SK-N-DZ (cell line): ENCODE measurements around the gene PPAN.

Experiments used
- DNase-seq: peaks from one replicate; pipeline ENCODE4 v3.0.0-alpha.2; 2015; ENCODE audit warnings: low spot score
- small RNA-seq, 2 experiments: library from RNA; depleted of rRNA; stranded (forward); fragments of <200 nt; gene quantifications; one replicate each; pipeline ENCODE3, GENCODE V24; 2014

The PPAN gene

GRCh38 chr19:10138879-10139795 lies 33.0 kb downstream of the PPAN start:
- no peak for DNase-seq

GRCh38 chr19:10139952-10140351 lies 33.8 kb downstream of the PPAN start:
- DNase-seq: no peak

DNA sequence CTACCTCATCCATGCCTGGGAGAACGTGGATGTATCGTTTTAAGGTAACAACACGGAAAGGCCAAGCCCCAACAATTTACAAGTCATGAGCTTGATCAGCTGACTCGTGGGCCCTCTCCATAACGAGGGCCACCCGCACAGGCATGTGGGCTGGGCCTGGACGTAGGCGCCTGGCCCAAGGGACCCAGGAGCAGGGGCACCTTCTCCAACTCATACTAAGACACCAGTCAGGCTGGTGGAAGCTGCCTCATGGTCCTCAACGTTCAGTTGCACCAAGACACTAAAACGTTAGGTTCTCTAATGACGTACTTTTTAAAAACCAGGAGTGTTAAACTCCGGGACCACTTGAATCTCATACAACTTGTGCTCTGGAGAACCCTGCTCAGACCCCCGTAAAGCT lies 35.3 kb downstream of the PPAN start:
- DNase-seq: no peak

GRCh38 chr19:10141973-10142372 lies 35.8 kb downstream of the PPAN start:
- no peak for DNase-seq

GRCh38 chr19:10142701-10143375 lies 36.7 kb downstream of the PPAN start:
- no peak for DNase-seq

DNA sequence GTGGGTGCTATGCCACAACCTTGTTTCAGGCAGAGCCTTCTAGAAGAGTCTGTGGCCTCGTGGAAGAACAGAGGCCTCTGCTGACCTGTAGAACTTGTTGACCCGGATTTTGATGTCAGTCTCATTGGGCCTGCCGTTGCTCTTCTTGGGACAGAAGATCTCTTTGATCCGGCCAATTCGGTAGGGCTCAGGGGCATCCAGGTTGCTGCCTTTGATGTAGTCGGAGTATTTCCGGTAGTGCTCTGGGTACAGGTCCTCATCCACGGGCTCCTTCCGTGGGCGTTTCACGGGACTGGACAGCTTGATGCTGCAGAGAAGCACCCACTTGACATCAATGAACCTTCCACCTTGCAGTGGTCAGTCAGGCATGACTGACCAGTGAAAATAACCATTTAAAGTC lies 37.5 kb downstream of the PPAN start:
- no peak for DNase-seq

GRCh38 chr19:10144361-10144760 lies 38.2 kb downstream of the PPAN start:
- DNase-seq: no peak

DNA sequence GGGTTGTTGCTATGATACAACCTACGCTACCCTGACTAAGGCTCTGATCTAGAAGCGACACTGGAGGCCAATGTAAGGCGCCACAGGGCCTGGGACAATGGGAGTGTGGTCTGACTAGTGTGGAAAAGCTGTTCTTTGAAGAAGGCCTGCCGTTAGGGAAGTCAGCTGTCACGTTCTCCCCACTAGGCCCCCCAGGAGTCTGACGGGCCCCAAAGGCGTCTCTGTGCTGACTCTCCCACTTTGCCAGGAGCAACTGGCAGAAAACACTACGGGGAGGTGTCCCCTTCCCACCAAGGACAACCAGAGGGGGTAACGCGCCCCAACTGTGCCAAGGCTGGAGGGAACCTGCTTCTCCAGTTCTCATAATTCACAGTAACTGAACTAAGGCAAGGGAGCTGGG lies 38.9 kb downstream of the PPAN start:
- no peak for DNase-seq

DNA sequence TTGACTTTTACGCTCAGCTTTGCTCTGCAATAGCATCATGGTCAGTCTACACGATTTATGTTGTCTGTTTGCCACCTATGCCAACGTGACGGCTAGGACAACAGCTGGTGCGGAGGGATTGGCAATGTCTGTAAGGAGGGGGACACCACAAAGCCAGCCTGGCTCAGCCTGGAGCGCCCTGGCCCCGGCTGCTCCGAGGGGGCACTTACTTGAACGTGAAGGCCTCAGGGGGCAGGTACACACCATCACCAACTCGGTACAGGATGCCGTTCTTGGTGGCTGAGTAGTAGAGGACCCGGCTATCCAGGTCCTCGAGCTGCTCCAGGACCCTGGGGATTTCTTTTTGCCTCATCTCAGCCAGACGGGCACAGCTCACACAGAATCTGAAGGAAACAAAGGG lies 40.0 kb downstream of the PPAN start:
- DNase-seq: no peak

DNA sequence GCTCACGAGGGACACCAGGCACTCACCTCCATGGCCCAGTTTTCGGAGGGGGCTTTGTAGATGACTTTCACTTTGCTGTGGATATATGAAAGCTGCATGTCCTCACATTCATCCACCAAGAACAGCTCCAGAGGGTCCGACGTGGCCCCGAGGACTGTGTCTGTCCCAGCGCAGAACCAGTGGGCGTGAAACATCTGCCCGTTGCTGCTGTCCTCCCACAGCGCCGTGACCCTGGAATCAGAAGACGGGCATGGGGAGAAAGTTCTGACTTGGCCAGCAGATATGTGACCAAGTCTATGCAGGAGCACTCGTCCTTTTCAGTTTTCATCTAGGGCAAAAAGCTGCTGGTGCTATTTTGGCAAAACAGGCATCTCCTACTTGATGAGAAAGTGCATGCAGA lies 43.3 kb downstream of the PPAN start:
- DNase-seq: no peak

GRCh38 chr19:10151521-10151920 lies 45.4 kb downstream of the PPAN start:
- DNase-seq: no peak

- no peak for DNase-seq
Measured at GRCh38 chr19:10152100-10152499, 45.9 kb downstream of the PPAN start.

DNA sequence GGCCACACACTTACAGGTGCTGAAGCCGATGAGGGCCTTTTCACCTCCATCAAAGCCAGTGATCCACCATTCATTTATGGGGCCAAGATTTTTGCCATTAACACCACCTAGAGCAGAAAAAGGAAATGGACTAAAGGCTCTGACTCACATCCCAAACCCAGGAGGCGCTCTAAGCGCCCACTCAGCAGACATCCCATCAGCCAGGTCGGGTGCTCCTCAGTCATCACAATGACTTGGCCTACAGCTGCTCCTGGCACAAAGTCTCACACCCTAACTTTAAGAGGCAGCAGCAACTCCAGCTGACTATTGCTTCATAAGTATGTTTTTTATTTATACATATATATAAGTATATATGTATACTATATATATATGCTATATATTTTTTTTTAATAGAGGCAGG lies 49.7 kb downstream of the PPAN start:
- DNase-seq: no peak

- no peak for DNase-seq
Measured at GRCh38 chr19:10158071-10158470, 51.9 kb downstream of the PPAN start.

- DNase-seq: no peak
Measured at GRCh38 chr19:10158485-10158884, 52.3 kb downstream of the PPAN start.

GRCh38 chr19:10159610-10160009 lies 53.4 kb downstream of the PPAN start:
- no peak for DNase-seq

Small RNA genes lying within 50 kb of the gene (small RNA-seq; reads per million reads assigned to genes)
- 0.75 to 119 reads per million in 2 experiments for gene SNORD105
- gene SNORD105B: 92.7 to 22,974 reads per million in 2 experiments
